ENCODE measurements around the gene RYR2.

DNA sequence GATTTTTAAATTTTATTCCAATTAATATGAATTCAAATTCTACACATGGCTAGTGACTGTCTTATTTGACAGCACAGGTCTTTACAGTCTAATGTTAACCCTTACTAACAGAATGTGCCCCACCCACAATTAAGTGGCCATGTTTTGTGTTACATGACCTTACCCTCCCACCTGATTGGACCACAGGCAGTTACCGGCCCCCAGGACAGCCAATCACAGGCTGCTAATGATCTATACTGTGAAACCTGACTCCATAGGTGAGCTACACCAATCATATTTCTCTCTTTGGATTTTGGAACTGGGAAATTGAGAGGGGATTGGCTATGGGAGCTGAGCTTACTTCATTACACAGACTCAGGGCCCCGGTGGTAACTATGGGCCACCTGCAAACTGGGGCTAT is 821.2 kb downstream of the RYR2 start:
- TF ChIP-seq, protein P1, sequence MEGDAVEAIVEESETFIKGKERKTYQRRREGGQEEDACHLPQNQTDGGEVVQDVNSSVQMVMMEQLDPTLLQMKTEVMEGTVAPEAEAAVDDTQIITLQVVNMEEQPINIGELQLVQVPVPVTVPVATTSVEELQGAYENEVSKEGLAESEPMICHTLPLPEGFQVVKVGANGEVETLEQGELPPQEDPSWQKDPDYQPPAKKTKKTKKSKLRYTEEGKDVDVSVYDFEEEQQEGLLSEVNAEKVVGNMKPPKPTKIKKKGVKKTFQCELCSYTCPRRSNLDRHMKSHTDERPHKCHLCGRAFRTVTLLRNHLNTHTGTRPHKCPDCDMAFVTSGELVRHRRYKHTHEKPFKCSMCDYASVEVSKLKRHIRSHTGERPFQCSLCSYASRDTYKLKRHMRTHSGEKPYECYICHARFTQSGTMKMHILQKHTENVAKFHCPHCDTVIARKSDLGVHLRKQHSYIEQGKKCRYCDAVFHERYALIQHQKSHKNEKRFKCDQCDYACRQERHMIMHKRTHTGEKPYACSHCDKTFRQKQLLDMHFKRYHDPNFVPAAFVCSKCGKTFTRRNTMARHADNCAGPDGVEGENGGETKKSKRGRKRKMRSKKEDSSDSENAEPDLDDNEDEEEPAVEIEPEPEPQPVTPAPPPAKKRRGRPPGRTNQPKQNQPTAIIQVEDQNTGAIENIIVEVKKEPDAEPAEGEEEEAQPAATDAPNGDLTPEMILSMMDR (IDR thresholded peaks at IDR 0.05): no peak
- no peak for TF ChIP-seq POLR2A (IDR thresholded peaks at IDR 0.05)
